WERI-Rb-1 (cell line): ENCODE data around the gene B3GAT2.
A peak's percentile ranks its signal among the peaks of the same experiment; 100 is the strongest.

Experiments used
- DNase-seq: peaks from one replicate; pipeline ENCODE4 v3.0.0-alpha.2; 2020
- H3K27ac ChIP-seq: fragments of 250-450 bp; sonication (Bioruptor Pico); 2 replicates; pipeline ENCODE4 v1.5.1; 2020; ENCODE audit warnings: mild to moderate bottlenecking, moderate library complexity
- H3K27me3 ChIP-seq: fragments of 250-450 bp; sonication (Bioruptor Pico); 2 replicates; pipeline ENCODE4 v1.5.1; 2021; ENCODE audit warnings: mild to moderate bottlenecking, low read depth, moderate library complexity; ENCODE audit not compliant: insufficient read depth, severe bottlenecking
- H3K36me3 ChIP-seq: fragments of 250-450 bp; sonication (Bioruptor Pico); 2 replicates; pipeline ENCODE4 v1.5.1; 2020; ENCODE audit warnings: mild to moderate bottlenecking, moderate library complexity
- H3K4me3 ChIP-seq: 2 replicates; pipeline ENCODE4 v1.5.1; 2011; ENCODE audit warnings: low read depth, mild to moderate bottlenecking, control low read depth, low read length
- H3K9me3 ChIP-seq: fragments of 250-450 bp; sonication (Bioruptor Pico); 2 replicates; pipeline ENCODE4 v1.5.1; 2021; ENCODE audit warnings: mild to moderate bottlenecking, moderate library complexity; ENCODE audit not compliant: severe bottlenecking
- CTCF ChIP-seq: IDR thresholded peaks from 2 replicates; pipeline ENCODE4 v1.5.1; 2011; ENCODE audit warnings: low read depth, mild to moderate bottlenecking, control low read depth, inconsistent platforms, low read length

B3GAT2 gene

GRCh38 chr6:70844301-70844700 lies 112.6 kb downstream of the B3GAT2 start:
- peaks cover 3% of the 10 kb centered on the region for H3K9me3 ChIP-seq
- TF ChIP-seq CTCF: no peak
- peak overlapping the region; percentile 77 for H3K27ac ChIP-seq
- H3K36me3 ChIP-seq: 0 out of 2 replicates have a peak, but pooled peaks cover 2% of the 10 kb centered on the region
- H3K4me3 ChIP-seq: no peak overlapping the region
- H3K27me3 ChIP-seq: no peaks in the 10 kb centered on the region
- DNase-seq: peak; percentile 26

- no peak overlapping the region for H3K4me3 ChIP-seq
- H3K27me3 ChIP-seq: no peaks in the 10 kb centered on the region
- DNase-seq: no peak
- peak overlapping the region; percentile 77 for H3K27ac ChIP-seq
- no peak for TF ChIP-seq CTCF
- H3K36me3 ChIP-seq: 0 out of 2 replicates have a peak, but pooled peaks cover under 1% of the 10 kb centered on the region
- no peaks in the 10 kb centered on the region for H3K9me3 ChIP-seq
Observed at GRCh38 chr6:70843328-70843918, 113.4 kb downstream of the B3GAT2 start.

- H3K4me3 ChIP-seq: no peak overlapping the region
- no peak overlapping the region for H3K27ac ChIP-seq
- no peaks in the 10 kb centered on the region for H3K9me3 ChIP-seq
- TF ChIP-seq CTCF: no peak
- no peaks in the 10 kb centered on the region for H3K27me3 ChIP-seq
- H3K36me3 ChIP-seq: no peaks in the 10 kb centered on the region
- no peak for DNase-seq
Observed at GRCh38 chr6:70842541-70842940, 114.3 kb downstream of the B3GAT2 start.

GRCh38 chr6:70841112-70841511 lies 115.7 kb downstream of the B3GAT2 start:
- Histone ChIP-seq H3K9me3 (no peaks in the 10 kb centered on the region), H3K27me3 (no peaks in the 10 kb centered on the region), H3K4me3 (no peak overlapping the region), H3K27ac (no peak overlapping the region), H3K36me3 (no peaks in the 10 kb centered on the region)
- DNase-seq: no peak
- no peak for TF ChIP-seq CTCF

- Histone ChIP-seq H3K27me3 (no peaks in the 10 kb centered on the region), H3K36me3 (no peaks in the 10 kb centered on the region), H3K4me3 (no peak overlapping the region), H3K9me3 (no peaks in the 10 kb centered on the region), H3K27ac (no peak overlapping the region)
- DNase-seq: no peak
- no peak for TF ChIP-seq CTCF
Observed at GRCh38 chr6:70839286-70840266, 117.3 kb downstream of the B3GAT2 start.
